DOHH2 (cell line): ENCODE data around the gene CRADD.

Experiments
- H3F3A ChIP-seq: fragments of 200-600 bp; sonication (generic), shearing (Covaris generic); 2 replicates; pipeline ENCODE4 v1.6.0; 2016; ENCODE audit warnings: antibody characterized with exemption, mild to moderate bottlenecking; ENCODE audit not compliant: control insufficient read depth, insufficient read depth
- H3K27ac ChIP-seq: fragments of 200-600 bp; sonication (generic); 2 replicates; pipeline ENCODE4 v1.5.1; 2014; ENCODE audit warnings: low read depth, mild to moderate bottlenecking, low read length, moderate library complexity
- H3K27me3 ChIP-seq: fragments of 200-600 bp; sonication (generic); 2 replicates; pipeline ENCODE4 v1.6.1; 2014; ENCODE audit warnings: mild to moderate bottlenecking, low read length, mixed read lengths; ENCODE audit not compliant: control insufficient read depth
- H3K36me3 ChIP-seq: fragments of 200-600 bp; sonication (generic); 2 replicates; pipeline ENCODE4 v1.6.1; 2014; ENCODE audit warnings: mild to moderate bottlenecking, low read length, moderate library complexity, mixed read lengths; ENCODE audit not compliant: control insufficient read depth
- H3K4me1 ChIP-seq: fragments of 200-600 bp; sonication (generic); 2 replicates; pipeline ENCODE4 v1.6.1; 2014; ENCODE audit warnings: mild to moderate bottlenecking, low read length, mixed read lengths; ENCODE audit not compliant: control insufficient read depth
- H3K4me2 ChIP-seq: fragments of 200-600 bp; sonication (generic); 2 replicates; pipeline ENCODE4 v1.6.0; 2014; ENCODE audit warnings: mild to moderate bottlenecking, low read length, moderate library complexity
- H3K4me3 ChIP-seq: fragments of 200-600 bp; sonication (generic); 2 replicates; pipeline ENCODE4 v1.5.1; 2014; ENCODE audit warnings: mild to moderate bottlenecking, low read length, mixed read lengths
- H3K79me2 ChIP-seq: fragments of 200-600 bp; sonication (generic); 2 replicates; pipeline ENCODE4 v1.6.1; 2014; ENCODE audit warnings: mild to moderate bottlenecking, low read length, mixed read lengths; ENCODE audit not compliant: control insufficient read depth
- H3K9me2 ChIP-seq: fragments of 200-600 bp; sonication (generic); replicated peaks from 2 replicates; pipeline ENCODE4 v1.6.1; 2014; ENCODE audit warnings: mild to moderate bottlenecking, low read length, mixed read lengths; ENCODE audit not compliant: control insufficient read depth
- H3K9me3 ChIP-seq: fragments of 200-600 bp; sonication (generic); 2 replicates; pipeline ENCODE4 v1.6.1; 2014; ENCODE audit warnings: antibody characterized with exemption, low read length, mixed read lengths; ENCODE audit not compliant: control insufficient read depth, insufficient read depth
- H4K20me1 ChIP-seq: fragments of 200-600 bp; sonication (generic); 2 replicates; pipeline ENCODE4 v1.6.0; 2014; ENCODE audit warnings: low read depth, mild to moderate bottlenecking, antibody characterized with exemption, low read length, moderate library complexity; ENCODE audit not compliant: control insufficient read depth, insufficient read depth
- CTCF ChIP-seq: fragments of 200-600 bp; sonication (generic); IDR thresholded peaks from one replicate; pipeline ENCODE4 v1.5.1; 2014; ENCODE audit warnings: antibody characterized with exemption, mild to moderate bottlenecking, low read depth, low read length; ENCODE audit not compliant: poor library complexity, severe bottlenecking
- EZH2phosphoT487 ChIP-seq: fragments of 200-600 bp; sonication (generic); IDR thresholded peaks from 2 replicates; pipeline ENCODE4 v1.6.1; 2017; ENCODE audit warnings: borderline replicate concordance, mild to moderate bottlenecking, antibody characterized with exemption, low read length, moderate library complexity, mixed read lengths

The CRADD gene

GRCh38 chr12:93807354-93807753 lies 130.2 kb downstream of the CRADD start:
- H3K4me1 ChIP-seq, result no peaks in the 10 kb centered on the region
- H3K4me3 ChIP-seq, result no peak overlapping the region
- no peaks in the 10 kb centered on the region for H3K9me2 ChIP-seq
- H3K79me2 ChIP-seq, result no peaks in the 10 kb centered on the region
- H3K9me3 ChIP-seq, result no peaks in the 10 kb centered on the region
- no peak overlapping the region for H3K27ac ChIP-seq
- no peak overlapping the region for H3K4me2 ChIP-seq
- no peaks in the 10 kb centered on the region for H3K36me3 ChIP-seq
- no peaks in the 10 kb centered on the region for H3F3A ChIP-seq
- H4K20me1 ChIP-seq, result no peaks in the 10 kb centered on the region
- TF ChIP-seq EZH2phosphoT487 (no peak), CTCF (no peak)
- no peaks in the 10 kb centered on the region for H3K27me3 ChIP-seq

- no peak overlapping the region for H3K27ac ChIP-seq
- no peaks in the 10 kb centered on the region for H3K36me3 ChIP-seq
- TF ChIP-seq CTCF, result no peak
- TF ChIP-seq EZH2phosphoT487, result no peak
- no peaks in the 10 kb centered on the region for H3K27me3 ChIP-seq
- H3K79me2 ChIP-seq, result no peaks in the 10 kb centered on the region
- no peaks in the 10 kb centered on the region for H3F3A ChIP-seq
- no peaks in the 10 kb centered on the region for H3K4me1 ChIP-seq
- H3K9me3 ChIP-seq, result no peaks in the 10 kb centered on the region
- no peak overlapping the region for H3K4me3 ChIP-seq
- H3K4me2 ChIP-seq, result no peak overlapping the region
- H4K20me1 ChIP-seq, result no peaks in the 10 kb centered on the region
- no peaks in the 10 kb centered on the region for H3K9me2 ChIP-seq
These were observed 131.2 kb downstream of the CRADD start for GRCh38 chr12:93808169-93808899.

- Histone ChIP-seq H3K4me3 (no peak overlapping the region), H3K4me2 (no peak overlapping the region), H3K27me3 (no peaks in the 10 kb centered on the region), H3K27ac (no peak overlapping the region), H3K79me2 (no peaks in the 10 kb centered on the region), H3K9me2 (no peaks in the 10 kb centered on the region), H3K4me1 (no peaks in the 10 kb centered on the region), H3F3A (no peaks in the 10 kb centered on the region), H3K36me3 (no peaks in the 10 kb centered on the region), H3K9me3 (no peaks in the 10 kb centered on the region), H4K20me1 (no peaks in the 10 kb centered on the region)
- TF ChIP-seq CTCF, result no peak
- no peak for TF ChIP-seq EZH2phosphoT487
These were observed 135.5 kb downstream of the CRADD start for GRCh38 chr12:93812626-93813025.
